NOMO-1 treated with dmso at 0.1 percent for 144 hours (cell line): ENCODE measurements around the gene IQGAP2.
A peak's percentile ranks its signal among the peaks of the same experiment; 100 is the strongest.

Source experiments
- DNase-seq: peaks from one replicate; lab custom pipeline; 2025; ENCODE audit not compliant: unreplicated experiment; lab: John Stamatoyannopoulos, UW

IQGAP2 gene

GRCh38 chr5:76384705-76385104 lies 18.4 kb upstream of the IQGAP2 start:
- no peak for DNase-seq

- DNase-seq, result no peak
Observed at GRCh38 chr5:76385540-76385939, 17.5 kb upstream of the IQGAP2 start.

- no peak for DNase-seq
Observed at GRCh38 chr5:76386360-76386759, 16.7 kb upstream of the IQGAP2 start.

GRCh38 chr5:76388236-76388635 lies 14.8 kb upstream of the IQGAP2 start:
- no peak for DNase-seq

GRCh38 chr5:76388791-76389512 lies 14.1 kb upstream of the IQGAP2 start:
- DNase-seq, result no peak

GRCh38 chr5:76389513-76390154 lies 13.5 kb upstream of the IQGAP2 start:
- no peak for DNase-seq

- DNase-seq, result no peak
Observed at GRCh38 chr5:76391014-76391413, 12.1 kb upstream of the IQGAP2 start.

- no peak for DNase-seq
Observed at GRCh38 chr5:76393035-76393680, 9.9 kb upstream of the IQGAP2 start.

- DNase-seq, result no peak
Observed at GRCh38 chr5:76397200-76397599, 5.9 kb upstream of the IQGAP2 start.

- no peak for DNase-seq
Observed at GRCh38 chr5:76399268-76399667, 3.8 kb upstream of the IQGAP2 start.

GRCh38 chr5:76400466-76400865 lies 2.6 kb upstream of the IQGAP2 start:
- DNase-seq, result no peak

GRCh38 chr5:76401801-76402250 lies 1.3 kb upstream of the IQGAP2 start:
- no peak for DNase-seq

- peak; percentile 79 for DNase-seq
Observed at GRCh38 chr5:76402251-76402885, 717 bp upstream of the IQGAP2 start.

GRCh38 chr5:76403766-76404222 lies 709 bp downstream of the IQGAP2 start:
- DNase-seq, result no peak

GRCh38 chr5:76404223-76405211 lies 1.4 kb downstream of the IQGAP2 start:
- no peak for DNase-seq

GRCh38 chr5:76406014-76406413 lies 2.9 kb downstream of the IQGAP2 start:
- no peak for DNase-seq

GRCh38 chr5:76406673-76407072 lies 3.6 kb downstream of the IQGAP2 start:
- no peak for DNase-seq

GRCh38 chr5:76408104-76408654 lies 5.1 kb downstream of the IQGAP2 start:
- DNase-seq, result no peak

- DNase-seq, result no peak
Observed at GRCh38 chr5:76412511-76412910, 9.4 kb downstream of the IQGAP2 start.

GRCh38 chr5:76413746-76414145 lies 10.7 kb downstream of the IQGAP2 start:
- no peak for DNase-seq
